ENCODE data around the gene ALDH9A1. TPM values are rescaled to one million over a fixed set of nuclear protein-coding genes. Genes with fewer than 3 reads are reported as not detected.

ALDH9A1 gene
- total RNA-seq, 4 donors from 2014 or later, result 66.5 to 176 (median 131) TPM

DNA sequence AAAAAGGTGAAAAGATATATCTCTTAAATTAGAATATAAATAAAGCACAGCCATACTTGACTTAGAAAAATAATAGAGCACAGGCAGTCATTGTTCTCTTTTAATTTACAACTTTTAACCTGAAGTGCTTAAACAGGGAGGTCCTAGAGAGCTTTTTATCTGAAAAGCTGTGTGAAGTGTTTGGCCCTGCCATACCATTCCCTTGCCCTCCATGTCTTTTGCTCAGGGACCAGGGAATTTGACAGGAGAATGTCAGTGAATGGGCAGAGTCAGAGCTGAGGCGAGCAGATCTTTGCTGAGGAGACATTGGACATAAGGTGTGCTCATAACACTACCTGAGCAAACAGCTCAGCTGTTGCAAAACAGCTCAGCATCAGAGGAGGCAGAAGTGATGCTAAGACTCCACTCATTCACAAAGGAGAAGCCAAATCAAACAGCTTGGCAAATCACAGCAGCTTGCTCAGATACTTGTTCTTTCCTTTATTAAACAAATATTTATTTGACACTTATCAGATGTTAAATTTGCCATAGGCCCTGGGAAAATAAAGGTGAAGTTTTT, 82.2 kb downstream of the ALDH9A1 start:
- no peak for DNase-seq (ENCODE audit: low spot score)
- no peak for TF ChIP-seq CTCF (IDR thresholded peaks at IDR 0.05)
- no peak for ATAC-seq (ENCODE audit: low FRiP score)

Other genes with a start within 250 kb of the ALDH9A1 start
- not detected for gene LRRC52, start 154.6 kb downstream of the ALDH9A1 start, total RNA-seq
- gene MGST3, start 67.3 kb downstream of the ALDH9A1 start, total RNA-seq, result 100 to 1,000 TPM; 250 to 616 (median 291) TPM
- 10 to 100 TPM; 50.8 to 62.5 (median 53.2) TPM for gene TMCO1, start 70.3 kb upstream of the ALDH9A1 start, total RNA-seq
- gene UCK2, start 129.1 kb upstream of the ALDH9A1 start, total RNA-seq, result 10 to 100 TPM; 19.3 to 93.9 (median 22.3) TPM

Measured in omental fat pad (tissue), 4 donors.